Lower leg skin (tissue), 4 donors: ENCODE measurements around the gene TMEM35B. TPM values are rescaled to one million over a fixed set of nuclear protein-coding genes. Genes with fewer than 3 reads are reported as not detected.

Experiments used
- total RNA-seq, 4 donors: library from RNA; depleted of rRNA; stranded (reverse); fragments of >200 nt; gene quantifications; one replicate each; pipeline ENCODE4 v1.1.0, GENCODE V29; 2016

Gene TMEM35B
- total RNA-seq, 4 donors from 2014 or later: 8.9 to 16.0 (median 12.5) TPM

Other genes with a start within 250 kb of the TMEM35B start
- 100 to 1,000 TPM; 105 to 156 (median 134) TPM for gene GJB5, start 230.3 kb downstream of the TMEM35B start, total RNA-seq
- gene GJB4, start 225.6 kb downstream of the TMEM35B start, total RNA-seq: 100 to 1,000 TPM in 1 of 4 donors, 10 to 100 TPM in 3; 44.2 to 146 (median 55.8) TPM
- 100 to 1,000 TPM; 204 to 314 (median 239) TPM for gene GJB3, start 204.1 kb downstream of the TMEM35B start, total RNA-seq
- gene GJA4, start 192.3 kb downstream of the TMEM35B start, total RNA-seq: 10 to 100 TPM in 3 of 4 donors, 1 to 10 TPM in 1; 2.9 to 30.8 (median 12.8) TPM
- 10 to 100 TPM; 22.7 to 28.8 (median 25.7) TPM for gene SMIM12, start 125.6 kb downstream of the TMEM35B start, total RNA-seq
- under 1 TPM in 2 of 4 donors, not detected in 2; 0.07 to 0.19 TPM for gene DLGAP3, start 55.7 kb downstream of the TMEM35B start, total RNA-seq
- 10 to 100 TPM; 10.1 to 17.1 (median 11.7) TPM for gene ZMYM6, start 46.6 kb upstream of the TMEM35B start, total RNA-seq
- gene ZMYM1, start 94.0 kb upstream of the TMEM35B start, total RNA-seq: 10 to 100 TPM in 2 of 4 donors, 1 to 10 TPM in 2; 6.2 to 11.7 (median 9.8) TPM
- gene SFPQ, start 207.8 kb upstream of the TMEM35B start, total RNA-seq: 100 to 1,000 TPM; 119 to 247 (median 174) TPM